HUDEP-2 (cell line): Measurements from ENCODE around the gene TMPRSS4.

Experiments used
- DNase-seq, 76 experiments: peaks; one replicate each; lab custom pipeline; 2025; ENCODE audit not compliant: unreplicated experiment in 76 of 76; lab: John Stamatoyannopoulos, UW

Gene TMPRSS4

DNA sequence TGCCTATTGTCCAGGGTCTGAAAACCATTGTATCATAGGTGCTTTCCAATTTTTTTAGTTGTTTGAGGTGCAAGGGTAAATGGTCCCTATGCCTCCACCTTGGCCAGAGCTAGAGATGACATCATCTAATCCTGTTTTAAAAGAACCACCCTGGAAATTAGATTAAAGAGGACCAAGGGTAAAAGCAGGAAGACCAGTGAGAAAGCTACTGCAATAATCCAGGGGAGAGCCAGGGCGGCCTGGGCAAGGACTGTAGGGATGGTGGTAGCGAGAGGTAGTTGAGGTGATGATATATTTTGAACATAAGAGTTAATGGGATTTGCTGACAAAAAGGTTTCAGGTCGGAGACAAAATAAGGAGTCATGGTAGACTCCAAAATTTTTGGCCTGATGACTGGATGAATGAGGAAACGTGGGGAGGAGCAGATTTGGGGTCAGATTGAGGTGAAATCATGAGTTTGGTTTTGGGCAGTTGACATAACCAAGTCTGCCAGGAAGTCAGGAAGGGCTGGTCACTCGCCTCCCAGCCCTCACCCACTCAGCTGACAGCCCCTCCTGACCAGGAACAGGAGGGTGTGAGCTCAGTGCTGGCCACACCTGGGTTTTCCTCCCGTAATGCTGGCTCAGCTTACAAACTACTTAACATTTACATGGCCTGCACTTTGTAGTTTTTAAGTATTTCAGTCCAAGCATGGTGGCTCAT lies 52.7 kb downstream of the TMPRSS4 start:
- no peak for DNase-seq

- no peak for DNase-seq
Measured at GRCh38 chr11:118132385-118133151, 55.7 kb downstream of the TMPRSS4 start.

- no peak for DNase-seq
Measured at GRCh38 chr11:118133816-118134215, 56.9 kb downstream of the TMPRSS4 start.

DNA sequence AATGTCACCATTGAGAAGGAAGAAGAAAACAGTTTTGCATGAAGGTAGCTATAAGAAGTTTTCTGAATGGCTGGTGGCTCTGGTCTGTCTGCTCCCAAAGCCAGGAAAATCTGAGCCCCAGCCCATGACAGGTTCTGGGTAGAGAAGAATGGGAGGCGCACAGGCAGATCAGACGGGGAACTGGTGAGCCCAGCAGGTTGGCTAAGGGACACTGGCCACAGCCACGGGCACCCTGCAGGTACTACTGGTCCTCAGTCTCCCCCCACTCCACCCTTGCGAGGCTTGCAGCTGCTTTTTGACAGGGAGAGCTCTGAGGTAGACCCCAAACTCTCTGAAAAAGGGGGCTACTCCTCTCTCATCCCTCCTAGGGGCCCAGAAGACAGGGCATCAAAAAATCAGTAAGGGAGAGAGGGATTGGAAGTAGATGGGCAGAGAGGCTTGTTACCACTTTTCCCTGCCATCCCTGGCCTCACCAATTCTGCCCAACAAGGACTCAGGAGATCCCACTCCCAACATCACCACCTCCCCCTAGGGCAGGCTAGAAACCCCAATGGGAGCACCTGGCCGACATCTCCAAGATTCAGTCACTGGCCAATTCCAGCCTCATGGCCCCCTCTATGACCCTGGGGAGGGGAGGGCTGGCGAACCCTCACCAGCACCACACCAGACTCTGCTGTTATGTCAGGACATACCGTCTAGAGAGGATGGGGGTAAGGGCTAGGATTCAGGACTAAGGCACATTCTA lies 58.3 kb downstream of the TMPRSS4 start:
- no peak for DNase-seq

- no peak for DNase-seq
Measured at GRCh38 chr11:118135796-118136165, 58.9 kb downstream of the TMPRSS4 start.

DNA sequence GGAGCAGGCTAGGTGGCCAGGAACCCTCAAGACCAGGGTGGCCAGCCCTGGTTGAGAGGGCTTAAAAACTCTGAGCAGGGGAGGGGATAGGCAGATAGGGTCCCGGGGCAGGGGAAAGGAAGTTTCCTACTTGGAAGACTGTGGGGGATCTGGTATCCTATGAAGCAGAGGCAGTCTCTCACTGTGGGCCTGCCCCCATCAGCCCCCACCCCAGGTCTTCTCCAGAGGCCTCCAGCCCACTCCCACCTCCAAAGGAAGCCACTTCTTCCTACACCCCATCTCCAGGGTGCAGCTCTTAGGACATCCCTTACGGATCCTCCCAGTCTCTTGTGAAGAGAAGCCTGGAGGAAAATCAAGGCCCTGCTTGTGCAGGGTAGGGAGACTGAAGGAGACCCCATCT lies 59.5 kb downstream of the TMPRSS4 start:
- DNase-seq, result no peak

- DNase-seq, result no peak
Measured at GRCh38 chr11:118136801-118137200, 59.9 kb downstream of the TMPRSS4 start.

- DNase-seq, result no peak
Measured at GRCh38 chr11:118138839-118139420, 62.1 kb downstream of the TMPRSS4 start.

GRCh38 chr11:118139578-118139977 lies 62.7 kb downstream of the TMPRSS4 start:
- DNase-seq, result no peak

DNA sequence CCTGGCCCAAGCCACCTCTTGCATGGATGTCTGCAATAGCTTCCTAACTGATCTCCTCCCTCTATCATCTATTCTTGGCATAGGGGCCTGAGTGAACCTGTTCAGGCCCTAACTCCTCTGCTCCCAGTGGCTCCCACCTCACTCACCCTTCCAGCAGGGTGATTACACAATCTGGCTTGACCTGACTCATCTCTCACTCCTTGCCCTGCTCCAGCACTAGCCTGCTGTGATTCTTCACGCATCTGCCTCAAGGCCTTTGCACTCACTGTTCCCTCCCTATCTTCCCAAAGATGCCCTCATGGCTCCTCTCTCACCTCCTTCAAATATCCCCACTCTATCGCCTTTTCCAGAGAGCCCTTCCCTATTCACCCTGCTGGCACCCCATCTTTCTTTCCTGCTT lies 65.2 kb downstream of the TMPRSS4 start:
- DNase-seq, result no peak

DNA sequence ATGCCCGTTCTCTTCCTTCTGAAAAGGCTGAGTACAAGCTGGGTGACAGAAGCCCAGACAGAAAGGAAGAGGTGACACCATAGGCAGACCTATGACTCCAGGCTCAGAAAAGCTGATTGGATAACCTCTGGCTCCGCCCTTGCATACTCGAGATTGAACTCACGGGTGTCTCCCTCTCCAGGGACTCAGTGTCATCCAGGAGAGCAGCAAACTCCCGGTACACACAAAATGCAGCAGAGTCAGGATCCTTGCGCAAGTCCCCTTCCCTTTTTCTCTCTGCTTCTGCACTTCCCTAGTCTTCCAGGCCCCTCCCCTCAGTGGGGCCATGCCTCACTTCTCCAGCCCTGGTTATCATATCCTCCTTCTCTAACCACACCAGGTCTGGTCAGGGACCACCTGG lies 65.9 kb downstream of the TMPRSS4 start:
- DNase-seq, result no peak

DNA sequence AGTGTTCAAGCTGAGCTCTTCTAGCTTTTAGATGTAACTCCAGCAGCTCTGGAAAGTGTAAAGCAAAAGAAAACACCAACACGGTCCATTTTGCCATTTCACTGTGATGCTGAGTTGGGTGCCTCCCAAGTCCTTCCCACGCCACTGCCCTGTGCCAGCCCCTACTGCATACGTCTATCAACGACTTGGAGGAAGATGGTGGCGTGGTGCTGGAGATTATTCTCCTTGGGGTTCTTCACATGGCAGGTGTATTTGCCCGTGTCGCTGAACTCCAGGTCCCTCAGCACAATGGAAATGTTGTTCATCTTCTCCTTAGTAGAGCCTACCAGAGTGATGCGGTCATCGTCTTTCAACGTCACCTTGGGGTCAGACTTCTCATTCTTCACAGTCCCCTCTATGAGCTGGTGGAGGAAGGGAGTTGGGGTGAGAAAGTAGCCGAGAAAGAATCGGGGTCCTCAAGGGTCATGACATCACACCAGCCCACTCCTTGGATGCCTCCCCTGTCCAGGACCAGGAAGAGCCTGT lies 66.8 kb downstream of the TMPRSS4 start:
- no peak for DNase-seq

DNA sequence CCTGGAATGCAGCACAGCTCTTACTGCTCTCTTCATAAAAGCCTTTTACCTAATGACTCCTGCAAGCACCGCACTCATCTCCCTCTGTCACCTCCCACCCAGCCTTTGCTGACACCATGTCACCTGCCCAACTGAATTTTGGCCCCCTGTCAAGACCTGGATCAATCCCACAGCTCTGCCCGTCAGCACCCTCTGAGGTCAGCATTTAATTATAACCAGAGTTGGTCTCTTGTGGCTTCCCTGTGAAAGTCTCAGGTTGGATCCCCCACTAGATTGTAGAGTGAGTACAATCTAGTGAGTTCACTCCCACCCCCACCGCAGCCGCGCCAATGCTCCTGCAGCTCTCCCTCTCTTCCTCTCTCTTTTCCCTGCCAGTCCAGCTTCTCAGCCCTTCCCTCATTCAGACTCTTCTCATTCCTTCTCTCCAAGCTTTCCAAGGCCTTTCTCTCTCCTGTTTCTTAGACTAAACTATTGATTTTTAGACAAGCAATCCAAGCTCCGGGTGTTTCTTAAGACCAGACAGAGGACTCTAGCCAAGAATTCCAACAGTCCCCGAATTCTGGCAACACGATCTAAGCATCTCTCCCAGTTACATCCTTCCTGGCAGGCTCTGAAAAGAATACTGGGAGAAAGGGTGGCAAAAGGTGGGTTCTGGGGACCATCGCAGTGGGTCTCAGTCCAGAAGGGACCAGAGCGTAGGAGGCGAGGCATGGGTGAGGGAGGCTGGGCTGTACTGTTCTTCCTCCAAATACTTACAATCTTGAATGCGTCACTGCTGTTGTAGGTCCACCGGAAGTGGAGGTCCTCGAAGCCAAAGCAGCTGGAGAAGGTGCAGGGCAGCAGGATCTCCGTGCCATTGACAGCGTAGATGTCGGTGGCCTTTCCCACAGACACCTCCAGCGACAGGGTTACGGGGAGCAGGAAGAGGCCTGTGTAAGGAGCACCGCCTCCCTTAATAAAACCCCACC lies 67.7 kb downstream of the TMPRSS4 start:
- no peak for DNase-seq

- peak in 57 of 76 experiments; percentile 2 to 64 (median 32) for DNase-seq
Measured at GRCh38 chr11:118145285-118146227, 68.7 kb downstream of the TMPRSS4 start.

DNA sequence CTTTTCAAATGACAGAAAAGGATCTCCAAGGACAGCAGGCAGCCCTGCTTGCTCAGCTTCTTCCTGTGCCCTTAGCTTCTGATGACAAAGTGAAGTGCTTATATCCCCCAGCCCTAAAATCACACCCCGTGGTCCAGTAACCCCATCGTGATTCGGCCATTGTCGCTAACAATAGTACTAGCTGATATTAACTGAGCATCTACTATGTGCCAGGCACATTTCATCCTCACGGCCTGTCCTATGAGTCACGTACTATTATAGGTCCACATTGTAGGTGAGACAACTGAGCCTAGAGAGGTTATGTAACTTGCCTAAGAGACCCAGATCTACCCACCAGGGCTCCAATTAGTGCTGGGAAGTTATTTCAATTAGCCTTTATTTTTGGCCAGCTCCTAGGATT lies 69.7 kb downstream of the TMPRSS4 start:
- no peak for DNase-seq

GRCh38 chr11:118147502-118147901 lies 70.6 kb downstream of the TMPRSS4 start:
- no peak for DNase-seq

DNA sequence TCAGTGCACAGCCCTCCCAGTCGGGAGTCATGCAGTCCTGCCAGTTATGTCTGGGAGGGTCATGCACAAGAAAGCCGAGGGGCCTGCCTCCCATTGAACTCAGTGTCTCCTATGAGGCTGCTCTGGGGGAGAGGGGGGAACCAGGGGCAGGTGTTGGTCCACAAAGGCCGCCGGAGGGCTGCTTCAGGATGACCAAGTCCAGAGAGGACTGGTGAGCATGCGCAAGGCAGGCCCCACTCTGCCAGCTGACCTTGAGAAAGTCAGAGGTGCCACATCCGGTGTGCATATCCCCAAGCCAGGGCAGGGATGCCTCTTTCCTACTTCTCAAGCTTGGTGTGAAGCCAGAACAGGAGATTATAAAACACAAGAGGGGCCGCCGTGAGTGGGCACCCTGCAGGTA lies 71.4 kb downstream of the TMPRSS4 start:
- DNase-seq, result no peak

DNA sequence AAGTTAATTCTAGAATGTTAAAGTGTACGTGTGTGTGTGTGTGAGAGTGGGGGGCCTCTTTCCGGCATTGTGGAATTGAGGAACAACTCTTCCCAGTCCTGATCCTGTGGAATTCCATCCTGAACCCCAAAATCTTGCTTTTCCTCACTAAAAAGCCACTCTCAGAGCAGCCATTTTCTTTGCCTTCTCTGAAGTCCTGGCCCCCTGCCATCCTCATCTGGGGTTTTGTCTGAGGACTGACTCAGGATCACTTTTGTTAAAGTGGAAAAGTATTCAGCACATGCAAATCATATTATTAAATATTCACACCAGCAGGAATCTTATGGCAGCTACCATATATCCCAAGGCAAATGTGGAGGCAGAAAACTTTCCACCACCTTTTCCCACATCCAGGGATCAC lies 72.0 kb downstream of the TMPRSS4 start:
- no peak for DNase-seq

- DNase-seq, result no peak
Measured at GRCh38 chr11:118149493-118149892, 72.6 kb downstream of the TMPRSS4 start.
